Measurements from ENCODE around the gene TOE1. TPM values are rescaled to one million over a fixed set of nuclear protein-coding genes. Genes with fewer than 3 reads are reported as not detected.

TOE1 gene
- total RNA-seq, 1 donor from 2014 or later, result 9.8 TPM

DNA sequence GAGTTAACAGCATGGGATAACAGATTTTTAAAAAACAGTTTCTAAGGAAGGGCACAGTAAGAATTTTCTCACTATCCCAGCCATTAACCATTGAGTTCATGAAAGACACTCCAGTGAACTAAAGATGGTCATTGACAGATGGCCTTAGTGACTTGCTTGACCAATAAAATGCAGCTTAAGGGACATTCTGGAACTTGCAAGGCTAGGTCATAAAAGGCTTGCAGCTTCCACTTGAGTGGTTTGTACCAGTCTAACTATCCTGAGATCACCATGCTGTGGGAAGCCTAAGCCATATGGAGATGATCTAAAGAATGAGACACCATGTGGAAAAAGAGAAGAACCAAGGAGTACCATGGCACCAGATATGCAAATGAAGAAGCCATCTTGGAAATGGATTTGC, 38.2 kb downstream of the TOE1 start:
- Histone ChIP-seq H3K9me3 (no peaks in the 10 kb centered on the region), H3K27ac (no peak overlapping the region), H3K27me3 (no peaks in the 10 kb centered on the region), H3K36me3 (no peaks in the 10 kb centered on the region), H3K4me1 (peaks cover 4% of the 10 kb centered on the region), H3K4me3 (no peak overlapping the region)
- TF ChIP-seq POLR2A (IDR thresholded peaks at IDR 0.05) (no peak), POLR2AphosphoS5 (IDR thresholded peaks at IDR 0.05; ENCODE audit: insufficient read depth in 1 of 2, low read depth in 1 of 2) (no peak)
- TF ChIP-seq, protein P1, sequence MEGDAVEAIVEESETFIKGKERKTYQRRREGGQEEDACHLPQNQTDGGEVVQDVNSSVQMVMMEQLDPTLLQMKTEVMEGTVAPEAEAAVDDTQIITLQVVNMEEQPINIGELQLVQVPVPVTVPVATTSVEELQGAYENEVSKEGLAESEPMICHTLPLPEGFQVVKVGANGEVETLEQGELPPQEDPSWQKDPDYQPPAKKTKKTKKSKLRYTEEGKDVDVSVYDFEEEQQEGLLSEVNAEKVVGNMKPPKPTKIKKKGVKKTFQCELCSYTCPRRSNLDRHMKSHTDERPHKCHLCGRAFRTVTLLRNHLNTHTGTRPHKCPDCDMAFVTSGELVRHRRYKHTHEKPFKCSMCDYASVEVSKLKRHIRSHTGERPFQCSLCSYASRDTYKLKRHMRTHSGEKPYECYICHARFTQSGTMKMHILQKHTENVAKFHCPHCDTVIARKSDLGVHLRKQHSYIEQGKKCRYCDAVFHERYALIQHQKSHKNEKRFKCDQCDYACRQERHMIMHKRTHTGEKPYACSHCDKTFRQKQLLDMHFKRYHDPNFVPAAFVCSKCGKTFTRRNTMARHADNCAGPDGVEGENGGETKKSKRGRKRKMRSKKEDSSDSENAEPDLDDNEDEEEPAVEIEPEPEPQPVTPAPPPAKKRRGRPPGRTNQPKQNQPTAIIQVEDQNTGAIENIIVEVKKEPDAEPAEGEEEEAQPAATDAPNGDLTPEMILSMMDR (IDR thresholded peaks at IDR 0.05), result no peak
- DNase-seq (ENCODE audit: extremely low spot score in 2 of 2), result no peak
- intact Hi-C loops (cut with DNase I), result no loop called here

- Histone ChIP-seq H3K27ac (no peak overlapping the region), H3K36me3 (no peaks in the 10 kb centered on the region), H3K4me1 (peaks cover 4% of the 10 kb centered on the region), H3K4me3 (no peak overlapping the region), H3K27me3 (no peaks in the 10 kb centered on the region), H3K9me3 (no peaks in the 10 kb centered on the region)
- intact Hi-C loops (cut with DNase I), result no loop called here
- DNase-seq (ENCODE audit: extremely low spot score in 2 of 2), result no peak
- no peak for TF ChIP-seq POLR2A (IDR thresholded peaks at IDR 0.05)
- no peak for TF ChIP-seq POLR2AphosphoS5 (IDR thresholded peaks at IDR 0.05; ENCODE audit: insufficient read depth in 1 of 2, low read depth in 1 of 2)
- TF ChIP-seq, protein P1 (IDR thresholded peaks at IDR 0.05), result no peak
Observed at GRCh38 chr1:45379524-45379923, 39.6 kb downstream of the TOE1 start.

DNA sequence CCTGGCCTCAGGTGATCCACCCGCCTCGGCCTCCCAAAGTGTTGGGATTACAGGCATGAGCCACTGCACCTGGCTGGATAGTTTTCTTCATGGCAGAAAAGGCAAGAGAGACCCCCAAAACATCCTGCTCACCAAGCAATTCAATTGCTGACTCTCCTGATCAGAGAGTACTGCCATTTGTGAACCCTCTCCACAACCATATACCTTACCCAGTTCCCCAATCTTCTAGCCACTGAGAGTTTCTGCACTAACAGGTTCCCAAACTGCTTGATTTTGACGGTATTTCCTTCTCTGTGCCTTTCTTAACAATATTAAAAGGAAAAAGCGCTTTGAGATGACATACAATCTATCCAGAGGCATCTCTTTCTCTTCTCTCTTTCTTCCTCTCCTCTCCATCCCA, 40.2 kb downstream of the TOE1 start:
- H3K9me3 ChIP-seq, result no peaks in the 10 kb centered on the region
- no peak overlapping the region for H3K27ac ChIP-seq
- no peak overlapping the region for H3K4me3 ChIP-seq
- H3K27me3 ChIP-seq, result no peaks in the 10 kb centered on the region
- H3K4me1 ChIP-seq, result peaks cover 4% of the 10 kb centered on the region
- DNase-seq (ENCODE audit: extremely low spot score in 2 of 2), result no peak
- intact Hi-C loops (cut with DNase I), result no loop called here
- no peak for TF ChIP-seq POLR2A (IDR thresholded peaks at IDR 0.05)
- TF ChIP-seq, protein P1 (IDR thresholded peaks at IDR 0.05), result no peak
- TF ChIP-seq POLR2AphosphoS5 (IDR thresholded peaks at IDR 0.05; ENCODE audit: insufficient read depth in 1 of 2, low read depth in 1 of 2), result no peak
- no peaks in the 10 kb centered on the region for H3K36me3 ChIP-seq

DNA sequence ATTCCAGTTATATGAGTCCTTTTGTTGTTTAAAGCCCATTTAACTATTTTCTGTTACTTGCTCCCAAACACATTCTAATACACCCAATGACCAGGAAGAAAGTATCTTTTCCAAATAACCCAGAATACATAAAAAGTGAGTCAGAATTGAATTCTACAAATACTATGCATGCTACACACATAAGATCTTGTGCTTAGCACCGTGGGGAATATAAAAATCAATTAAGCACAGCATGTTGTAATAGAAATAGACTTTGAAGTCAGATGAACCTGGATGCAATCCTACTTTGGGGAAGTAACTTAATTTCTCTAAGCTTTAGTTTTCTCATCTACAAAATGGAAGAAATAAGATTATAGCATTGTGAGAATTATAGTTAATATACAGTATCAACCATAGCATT, 40.8 kb downstream of the TOE1 start:
- Histone ChIP-seq H3K4me1 (no peaks in the 10 kb centered on the region), H3K27me3 (no peaks in the 10 kb centered on the region), H3K36me3 (no peaks in the 10 kb centered on the region), H3K9me3 (no peaks in the 10 kb centered on the region), H3K4me3 (no peak overlapping the region), H3K27ac (no peak overlapping the region)
- TF ChIP-seq POLR2A (IDR thresholded peaks at IDR 0.05) (no peak), POLR2AphosphoS5 (IDR thresholded peaks at IDR 0.05; ENCODE audit: insufficient read depth in 1 of 2, low read depth in 1 of 2) (no peak)
- TF ChIP-seq, protein P1 (IDR thresholded peaks at IDR 0.05), result no peak
- intact Hi-C loops (cut with DNase I), result no loop called here
- no peak for DNase-seq (ENCODE audit: extremely low spot score in 2 of 2)

DNA sequence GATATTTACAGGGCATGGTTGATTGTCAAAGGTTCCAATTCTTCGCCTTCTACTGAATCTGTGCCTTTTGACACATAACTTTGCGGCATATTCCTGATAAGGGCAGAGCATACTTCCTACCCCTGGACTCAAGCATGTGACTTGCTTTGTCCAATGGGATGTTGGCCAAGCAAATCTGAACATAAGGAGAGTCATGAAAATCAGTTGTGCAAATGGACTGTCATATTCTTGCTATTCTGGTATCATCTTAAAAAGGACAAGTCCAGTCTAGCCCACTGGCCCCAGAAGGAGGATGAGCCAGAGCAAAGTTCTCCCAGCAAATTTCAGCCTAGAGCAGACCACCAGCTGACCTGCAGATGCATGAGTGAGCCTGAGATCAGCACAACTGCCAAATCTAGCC, 41.3 kb downstream of the TOE1 start:
- intact Hi-C loops (cut with DNase I), result no loop called here
- Histone ChIP-seq H3K4me3 (no peak overlapping the region), H3K36me3 (no peaks in the 10 kb centered on the region), H3K27ac (no peak overlapping the region), H3K27me3 (no peaks in the 10 kb centered on the region), H3K4me1 (no peaks in the 10 kb centered on the region), H3K9me3 (no peaks in the 10 kb centered on the region)
- TF ChIP-seq, protein P1 (IDR thresholded peaks at IDR 0.05), result no peak
- TF ChIP-seq POLR2A (IDR thresholded peaks at IDR 0.05) (no peak), POLR2AphosphoS5 (IDR thresholded peaks at IDR 0.05; ENCODE audit: insufficient read depth in 1 of 2, low read depth in 1 of 2) (no peak)
- DNase-seq (ENCODE audit: extremely low spot score in 2 of 2), result no peak

All from vagina (tissue), 2 donors.